ENCODE results near the gene NUDT16L1.

DNA sequence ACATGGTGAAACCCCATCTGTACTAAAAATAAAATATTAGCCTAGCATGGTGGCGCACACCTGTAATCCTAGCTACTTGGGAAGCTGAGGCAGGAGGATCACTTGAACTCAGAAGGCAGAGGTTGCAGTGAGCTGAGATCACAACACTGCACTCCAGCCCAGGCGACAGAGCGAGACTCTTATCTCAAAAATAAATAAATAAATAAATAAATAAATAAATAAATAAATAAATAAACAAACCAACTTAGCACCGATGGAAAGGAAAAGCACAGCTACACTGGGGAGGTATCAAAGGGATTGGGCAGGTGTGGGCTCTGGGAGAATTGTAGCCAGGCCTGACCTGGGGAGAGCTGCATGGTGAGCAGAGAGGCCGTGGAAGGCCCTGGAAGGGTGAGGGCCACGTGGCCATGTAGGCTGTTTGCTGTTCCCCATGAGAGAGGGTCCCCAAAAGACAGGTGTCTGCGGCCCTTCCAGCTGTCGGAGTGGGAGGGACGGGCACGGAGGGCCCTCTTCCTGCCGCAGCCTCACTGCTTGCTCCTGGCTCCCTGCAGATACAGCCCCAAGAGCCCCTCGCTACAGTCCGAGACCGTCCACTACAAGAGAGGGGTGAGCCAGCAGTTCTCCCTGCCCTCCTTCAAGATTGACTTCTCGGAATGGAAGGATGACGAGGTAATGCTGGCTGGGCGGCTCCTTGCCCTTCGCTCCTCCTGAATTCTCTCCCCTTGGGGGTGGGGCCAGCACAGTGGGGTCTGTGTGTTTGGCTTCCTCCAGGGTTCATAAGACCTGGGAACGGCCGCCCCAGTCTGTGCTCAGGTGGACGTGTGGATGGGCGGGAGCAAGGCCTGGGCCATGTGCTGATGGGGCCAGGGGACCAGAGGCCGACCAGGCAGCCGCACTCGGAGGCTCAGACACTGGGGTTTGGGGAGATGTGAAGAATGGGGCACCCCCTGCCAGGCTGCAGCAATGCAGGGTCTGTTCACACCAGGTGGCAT lies 36.4 kb upstream of the NUDT16L1 start:
- TF ChIP-seq POLR2AphosphoS5 (IDR thresholded peaks at IDR 0.05; ENCODE audit: borderline replicate concordance, low read depth, low read length) (no peak), FOXP2 (optimal IDR thresholded peaks at IDR 0.05; ENCODE audit: control extremely low read depth, extremely low read length, insufficient read depth) (no peak), EZH2 (IDR thresholded peaks at IDR 0.05) (no peak)
